ENCODE measurements around the gene PI4KB. TPM values are rescaled to one million over a fixed set of nuclear protein-coding genes. Genes with fewer than 3 reads are reported as not detected.

PI4KB gene
- 39.1 TPM for total RNA-seq

GRCh38 chr1:151327223-151327902 is at the start of gene PI4KB:
Gene PI4KB, minus strand, starts transcription at chr1:151327416. Its CDS starts 10,935 bp downstream, at chr1:151316481.

GRCh38 chr1:151372058-151372934 is 45.1 kb upstream of the PI4KB start, which contains the start of gene SELENBP1:
Gene SELENBP1, minus strand, starts transcription at chr1:151372705. Its CDS starts 64 bp downstream, at chr1:151372641.

GRCh38 chr1:151346769-151347522 is 19.7 kb upstream of the PI4KB start, which contains the start of gene RFX5:
Gene RFX5, minus strand, starts transcription at chr1:151347252. Its CDS starts 932 bp downstream, at chr1:151346320.

GRCh38 chr1:151281969-151282882 is 45.0 kb downstream of the PI4KB start, which contains the start of gene ZNF687:
Gene ZNF687, plus strand, starts transcription at chr1:151282299. Its CDS starts 3,993 bp downstream, at chr1:151286292.

GRCh38 chr1:151254217-151255213 is 72.7 kb downstream of the PI4KB start, which contains the start of gene PSMD4:
Gene PSMD4, plus strand, starts transcription at chr1:151254734. Its CDS starts 49 bp downstream, at chr1:151254783.

Small RNA genes within 50 kb of the gene (small RNA-seq; reads per million reads assigned to genes)
- not detected for gene RN7SL444P (ENCODE audit: low replicate concordance)

Other genes starting within 250 kb of the PI4KB start
- gene SEMA6C, start 180.8 kb downstream of the PI4KB start, total RNA-seq: 40.1 TPM
- gene TNFAIP8L2, start 170.8 kb downstream of the PI4KB start, total RNA-seq: 0.94 TPM
- 17.2 TPM for gene LYSMD1, start 161.5 kb downstream of the PI4KB start, total RNA-seq
- 23.2 TPM for gene SCNM1, start 161.3 kb downstream of the PI4KB start, total RNA-seq
- not detected for gene TMOD4, start 151.4 kb downstream of the PI4KB start, total RNA-seq
- gene VPS72, start 137.2 kb downstream of the PI4KB start, total RNA-seq: 63.2 TPM
- gene PIP5K1A, start 128.9 kb downstream of the PI4KB start, total RNA-seq: 95.8 TPM
- gene PSMD4, start 72.7 kb downstream of the PI4KB start, total RNA-seq: 82.3 TPM
- gene ZNF687, start 45.1 kb downstream of the PI4KB start, total RNA-seq: 8.8 TPM
- gene RFX5, start 19.8 kb upstream of the PI4KB start, total RNA-seq: 31.3 TPM
- gene SELENBP1, start 45.3 kb upstream of the PI4KB start, total RNA-seq: 5.3 TPM
- gene PSMB4, start 72.2 kb upstream of the PI4KB start, total RNA-seq: 224 TPM
- gene POGZ, start 132.1 kb upstream of the PI4KB start, total RNA-seq: 238 TPM
- 5.0 TPM for gene CGN, start 184.0 kb upstream of the PI4KB start, total RNA-seq
- gene TUFT1, start 212.9 kb upstream of the PI4KB start, total RNA-seq: 5.9 TPM